Measurements from ENCODE around the gene VGLL1. TPM values are rescaled to one million over a fixed set of nuclear protein-coding genes. Genes with fewer than 3 reads are reported as not detected.

VGLL1 gene
- polyA plus RNA-seq, 1 donor (not counting 4 experiments of a cell fraction or from before 2014, with no cell fraction given), result 4.1 TPM

- Histone ChIP-seq H3K27ac (ENCODE audit: control insufficient read depth, insufficient read depth, low read length) (peak within 1 kb of the TSS; percentile 81), H3K27me3 (ENCODE audit: control insufficient read depth, extremely low read depth, insufficient read depth, low read length) (no peaks in the 10 kb centered on the region), H4K20me1 (ENCODE audit: control insufficient read depth, extremely low read depth, insufficient read depth, low read length) (no peaks in the 10 kb centered on the region), H3K79me2 (ENCODE audit: control insufficient read depth, insufficient read depth, low read length) (peaks cover 20% of the 10 kb centered on the region), H3K4me3 (ENCODE audit: control insufficient read depth in 2 of 3, extremely low read depth in 1 of 3, insufficient read depth in 2 of 3, low read depth in 1 of 3, low read length in 3 of 3) (peak within 1 kb of the TSS; percentile 68 to 82 (median 78)), H3K36me3 (ENCODE audit: control insufficient read depth in 2 of 2, extremely low read depth in 1 of 2, insufficient read depth in 2 of 2, low read length in 2 of 2) (no peaks in the 10 kb centered on the region), H2AFZ (ENCODE audit: control insufficient read depth, low read length) (peak within 1 kb of the TSS; percentile 86), H3K9ac (ENCODE audit: control insufficient read depth, extremely low read depth, insufficient read depth, low read length) (peak within 1 kb of the TSS; percentile 80), H3K9me1 (ENCODE audit: control insufficient read depth, extremely low read depth, insufficient read depth, low read length) (no peaks in the 10 kb centered on the region), H3K9me3 (ENCODE audit: control insufficient read depth, low read depth, low read length) (no peaks in the 10 kb centered on the region), H3K4me1 (ENCODE audit: control insufficient read depth, extremely low read depth, insufficient read depth, low read length) (no peaks in the 10 kb centered on the region), H3K4me2 (ENCODE audit: control insufficient read depth, extremely low read depth, insufficient read depth, low read depth, low read length) (peak within 1 kb of the TSS; percentile 65)
- dilution Hi-C loops (cut with MboI; ENCODE audit: extremely low pct_ligation_motif_present, low sequenced_read_pairs), result no loop called here
- no peak for FAIRE-seq
- TF ChIP-seq CTCF (optimal IDR thresholded peaks at IDR 0.05 in 1 of 3, IDR thresholded peaks at IDR 0.05 in 1 of 3, conservative IDR thresholded peaks at IDR 0.05 in 1 of 3; ENCODE audit: extremely low read depth in 1 of 3, insufficient read depth in 2 of 3, low read length in 3 of 3) (no peak), EZH2 (IDR thresholded peaks at IDR 0.05; ENCODE audit: low read length) (no peak)
- DNase-seq (ENCODE audit: low read depth, low spot score), result no peak
Measured at GRCh38 chrX:136497556-136498052, 34.4 kb upstream of the VGLL1 start, which contains the start of gene HTATSF1. TSS of gene HTATSF1 (plus strand) at chrX:136497592. CDS start at chrX:136497685, 93 bp downstream.

GRCh38 chrX:136519069-136519468 lies 12.9 kb upstream of the VGLL1 start:
- no peak for DNase-seq (ENCODE audit: low read depth, low spot score)
- no peaks in the 10 kb centered on the region for H3K4me1 ChIP-seq (ENCODE audit: control insufficient read depth, extremely low read depth, insufficient read depth, low read length)
- no peaks in the 10 kb centered on the region for H3K36me3 ChIP-seq (ENCODE audit: control insufficient read depth in 2 of 2, extremely low read depth in 1 of 2, insufficient read depth in 2 of 2, low read length in 2 of 2)
- H4K20me1 ChIP-seq (ENCODE audit: control insufficient read depth, extremely low read depth, insufficient read depth, low read length), result no peaks in the 10 kb centered on the region
- dilution Hi-C loops (cut with MboI; ENCODE audit: extremely low pct_ligation_motif_present, low sequenced_read_pairs), result no loop called here
- H3K9me1 ChIP-seq (ENCODE audit: control insufficient read depth, extremely low read depth, insufficient read depth, low read length), result no peaks in the 10 kb centered on the region
- H3K27me3 ChIP-seq (ENCODE audit: control insufficient read depth, extremely low read depth, insufficient read depth, low read length), result no peaks in the 10 kb centered on the region
- no peaks in the 10 kb centered on the region for H3K79me2 ChIP-seq (ENCODE audit: control insufficient read depth, insufficient read depth, low read length)
- no peak for FAIRE-seq
- H2AFZ ChIP-seq (ENCODE audit: control insufficient read depth, low read length), result no peak overlapping the region
- no peak overlapping the region for H3K9ac ChIP-seq (ENCODE audit: control insufficient read depth, extremely low read depth, insufficient read depth, low read length)
- TF ChIP-seq CTCF (optimal IDR thresholded peaks at IDR 0.05 in 1 of 3, IDR thresholded peaks at IDR 0.05 in 1 of 3, conservative IDR thresholded peaks at IDR 0.05 in 1 of 3; ENCODE audit: extremely low read depth in 1 of 3, insufficient read depth in 2 of 3, low read length in 3 of 3) (no peak), EZH2 (IDR thresholded peaks at IDR 0.05; ENCODE audit: low read length) (no peak)
- no peak overlapping the region for H3K4me2 ChIP-seq (ENCODE audit: control insufficient read depth, extremely low read depth, insufficient read depth, low read depth, low read length)
- H3K9me3 ChIP-seq (ENCODE audit: control insufficient read depth, low read depth, low read length), result no peaks in the 10 kb centered on the region
- H3K27ac ChIP-seq (ENCODE audit: control insufficient read depth, insufficient read depth, low read length), result no peak overlapping the region
- H3K4me3 ChIP-seq (ENCODE audit: control insufficient read depth in 2 of 3, extremely low read depth in 1 of 3, insufficient read depth in 2 of 3, low read depth in 1 of 3, low read length in 3 of 3), result no peak overlapping the region
